Measurements from ENCODE around the gene HOXD3. TPM values are rescaled to one million over a fixed set of nuclear protein-coding genes. Genes with fewer than 3 reads are reported as not detected.
A peak's percentile ranks its signal among the peaks of the same experiment; 100 is the strongest.

HOXD3 gene
- total RNA-seq, 3 donors from 2014 or later (not counting 1 experiment from before 2014, with no cell fraction given) = not detected

DNA sequence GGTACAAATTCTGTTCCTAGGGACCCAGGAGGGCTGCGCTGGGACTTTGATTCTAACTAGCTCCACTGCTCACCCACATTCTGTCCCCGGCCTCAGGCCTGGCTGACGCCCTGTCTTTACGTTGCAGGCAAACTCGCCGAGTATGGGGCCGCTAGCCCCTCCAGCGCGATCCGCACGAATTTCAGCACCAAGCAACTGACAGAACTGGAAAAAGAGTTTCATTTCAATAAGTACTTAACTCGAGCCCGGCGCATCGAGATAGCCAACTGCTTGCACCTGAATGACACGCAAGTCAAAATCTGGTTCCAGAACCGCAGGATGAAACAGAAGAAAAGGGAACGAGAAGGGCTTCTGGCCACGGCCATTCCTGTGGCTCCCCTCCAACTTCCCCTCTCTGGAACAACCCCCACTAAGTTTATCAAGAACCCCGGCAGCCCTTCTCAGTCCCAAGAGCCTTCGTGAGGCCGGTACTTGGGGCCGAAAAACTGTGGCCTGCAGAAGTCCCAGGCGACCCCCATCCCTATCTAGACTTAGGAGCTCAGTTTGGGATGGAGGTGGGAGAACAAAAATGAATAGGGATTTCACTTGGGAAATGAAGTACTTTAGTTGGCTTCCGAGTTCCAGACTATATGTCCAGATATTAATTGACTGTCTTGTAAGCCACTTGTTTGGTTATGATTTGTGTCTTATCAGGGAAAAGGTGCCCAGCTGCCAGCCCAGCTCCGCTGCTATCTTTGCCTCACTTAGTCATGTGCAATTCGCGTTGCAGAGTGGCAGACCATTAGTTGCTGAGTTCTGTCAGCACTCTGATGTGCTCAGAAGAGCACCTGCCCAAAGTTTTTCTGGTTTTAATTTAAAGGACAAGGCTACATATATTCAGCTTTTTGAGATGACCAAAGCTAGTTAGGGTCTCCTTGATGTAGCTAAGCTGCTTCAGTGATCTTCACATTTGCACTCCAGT, 32.9 kb downstream of the HOXD3 start:
- peak overlapping the region; percentile 72 for H3K4me3 Mint-ChIP-seq
- intact Hi-C loops (cut with micrococcal nuclease) = no loop called here
- 6% methylated on average over 26 of the region's 28 CpGs for WGBS (ENCODE audit: insufficient coverage)
- ATAC-seq = no peak
- no peak overlapping the region for H3K4me3 ChIP-seq (ENCODE audit: low read length)
- H3K27me3 Mint-ChIP-seq (ENCODE audit: low read depth in 2 of 2) = peaks cover 59 to 82% of the 10 kb centered on the region in 2 donors
- H3K36me3 Mint-ChIP-seq = peaks cover 8% of the 10 kb centered on the region
- TF ChIP-seq, protein P1, sequence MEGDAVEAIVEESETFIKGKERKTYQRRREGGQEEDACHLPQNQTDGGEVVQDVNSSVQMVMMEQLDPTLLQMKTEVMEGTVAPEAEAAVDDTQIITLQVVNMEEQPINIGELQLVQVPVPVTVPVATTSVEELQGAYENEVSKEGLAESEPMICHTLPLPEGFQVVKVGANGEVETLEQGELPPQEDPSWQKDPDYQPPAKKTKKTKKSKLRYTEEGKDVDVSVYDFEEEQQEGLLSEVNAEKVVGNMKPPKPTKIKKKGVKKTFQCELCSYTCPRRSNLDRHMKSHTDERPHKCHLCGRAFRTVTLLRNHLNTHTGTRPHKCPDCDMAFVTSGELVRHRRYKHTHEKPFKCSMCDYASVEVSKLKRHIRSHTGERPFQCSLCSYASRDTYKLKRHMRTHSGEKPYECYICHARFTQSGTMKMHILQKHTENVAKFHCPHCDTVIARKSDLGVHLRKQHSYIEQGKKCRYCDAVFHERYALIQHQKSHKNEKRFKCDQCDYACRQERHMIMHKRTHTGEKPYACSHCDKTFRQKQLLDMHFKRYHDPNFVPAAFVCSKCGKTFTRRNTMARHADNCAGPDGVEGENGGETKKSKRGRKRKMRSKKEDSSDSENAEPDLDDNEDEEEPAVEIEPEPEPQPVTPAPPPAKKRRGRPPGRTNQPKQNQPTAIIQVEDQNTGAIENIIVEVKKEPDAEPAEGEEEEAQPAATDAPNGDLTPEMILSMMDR (IDR thresholded peaks at IDR 0.05) = no peak
- H3K27ac ChIP-seq (ENCODE audit: low read length) = no peak overlapping the region
- no peak overlapping the region for H3K27ac Mint-ChIP-seq
- no peaks in the 10 kb centered on the region for H3K9me3 Mint-ChIP-seq
- peaks cover 40% of the 10 kb centered on the region for H3K27me3 ChIP-seq (ENCODE audit: control insufficient read depth, insufficient read depth, low read length)
- H3K9me3 ChIP-seq (ENCODE audit: control insufficient read depth, insufficient read depth, low read length) = no peaks in the 10 kb centered on the region
- no peak for DNase-seq
- no peaks in the 10 kb centered on the region for H3K36me3 ChIP-seq (ENCODE audit: control insufficient read depth, insufficient read depth, low read length)
- H3K4me1 Mint-ChIP-seq = peaks cover 13 to 16% of the 10 kb centered on the region in 2 donors
- H3K4me1 ChIP-seq (ENCODE audit: control insufficient read depth, insufficient read depth, low read length) = peaks cover 20% of the 10 kb centered on the region

DNA sequence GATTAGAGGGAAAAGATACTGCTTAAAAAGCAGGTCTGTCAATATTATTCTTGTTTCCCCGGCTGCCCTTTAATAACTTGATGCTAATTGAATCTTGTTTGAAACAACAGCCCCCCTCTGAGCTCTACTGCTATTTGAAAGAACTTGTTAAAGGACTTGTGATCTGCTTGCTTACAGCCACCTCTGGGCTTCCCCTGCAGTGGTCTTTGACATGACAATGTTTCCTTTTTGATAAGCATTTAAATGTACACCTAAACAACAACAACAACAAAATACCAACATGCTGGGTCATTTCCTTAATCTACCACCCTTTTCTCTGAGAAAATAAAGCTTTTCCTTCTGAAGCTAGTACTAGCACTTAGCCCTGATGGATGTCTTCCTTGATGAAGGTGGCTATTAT, 35.2 kb downstream of the HOXD3 start:
- H3K9me3 ChIP-seq (ENCODE audit: control insufficient read depth, insufficient read depth, low read length) = no peaks in the 10 kb centered on the region
- no peak overlapping the region for H3K4me3 ChIP-seq (ENCODE audit: low read length)
- H3K27ac ChIP-seq (ENCODE audit: low read length) = no peak overlapping the region
- Mint-ChIP-seq H3K36me3 (no peaks in the 10 kb centered on the region), H3K9me3 (peaks cover 0 to 3% of the 10 kb centered on the region in 2 donors), H3K4me3 (no peak overlapping the region), H3K4me1 (peaks cover 10 to 12% of the 10 kb centered on the region in 2 donors), H3K27me3 (ENCODE audit: low read depth in 2 of 2) (peaks cover 54 to 75% of the 10 kb centered on the region in 2 donors), H3K27ac (no peak overlapping the region)
- 17% methylated on average over 1 of the region's 1 CpG for WGBS (ENCODE audit: insufficient coverage)
- TF ChIP-seq, protein P1 (IDR thresholded peaks at IDR 0.05) = no peak
- intact Hi-C loops (cut with micrococcal nuclease) = no loop called here
- peaks cover 48% of the 10 kb centered on the region for H3K27me3 ChIP-seq (ENCODE audit: control insufficient read depth, insufficient read depth, low read length)
- no peaks in the 10 kb centered on the region for H3K36me3 ChIP-seq (ENCODE audit: control insufficient read depth, insufficient read depth, low read length)
- DNase-seq (no peak), ATAC-seq (no peak)
- H3K4me1 ChIP-seq (ENCODE audit: control insufficient read depth, insufficient read depth, low read length) = peaks cover 20% of the 10 kb centered on the region

DNA sequence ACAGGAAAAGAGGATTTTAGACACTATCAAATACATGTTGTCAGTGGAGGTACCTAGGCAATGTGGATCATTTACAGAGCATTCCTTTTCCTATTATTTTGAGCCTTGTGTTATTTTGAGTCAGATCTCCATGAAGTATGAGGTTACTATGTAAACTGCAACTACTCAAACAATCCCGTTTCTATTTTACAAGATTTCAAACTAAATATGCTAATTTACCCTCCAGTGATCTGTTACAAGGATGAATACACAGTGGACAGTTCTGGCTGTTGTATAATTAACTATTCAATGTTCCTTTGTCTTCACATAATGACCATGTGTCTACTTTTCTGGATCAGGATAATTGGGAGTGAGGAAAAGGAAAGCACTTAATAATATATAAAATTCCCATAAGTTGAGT, 35.9 kb downstream of the HOXD3 start:
- Histone ChIP-seq H3K27ac (ENCODE audit: low read length) (no peak overlapping the region), H3K27me3 (ENCODE audit: control insufficient read depth, insufficient read depth, low read length) (peaks cover 46% of the 10 kb centered on the region), H3K36me3 (ENCODE audit: control insufficient read depth, insufficient read depth, low read length) (no peaks in the 10 kb centered on the region), H3K9me3 (ENCODE audit: control insufficient read depth, insufficient read depth, low read length) (no peaks in the 10 kb centered on the region), H3K4me3 (ENCODE audit: low read length) (no peak overlapping the region), H3K4me1 (ENCODE audit: control insufficient read depth, insufficient read depth, low read length) (peaks cover 14% of the 10 kb centered on the region)
- WGBS (ENCODE audit: insufficient coverage) = no CpG with 5 or more reads among the region's 1 CpG
- Mint-ChIP-seq H3K4me3 (no peak overlapping the region), H3K27ac (no peak overlapping the region), H3K36me3 (no peaks in the 10 kb centered on the region), H3K4me1 (peaks cover 3 to 5% of the 10 kb centered on the region in 2 donors), H3K27me3 (ENCODE audit: low read depth in 2 of 2) (peaks cover 52 to 75% of the 10 kb centered on the region in 2 donors), H3K9me3 (peaks cover 0 to 3% of the 10 kb centered on the region in 2 donors)
- ATAC-seq (no peak), DNase-seq (no peak)
- intact Hi-C loops (cut with micrococcal nuclease) = no loop called here
- TF ChIP-seq, protein P1 (IDR thresholded peaks at IDR 0.05) = no peak
